A204.1 (cell line): ENCODE measurements around the gene MYRIP.
"Not testable (repeated sequence)": the region's sequence is repeated elsewhere in the genome, so short reads cannot be mapped to it uniquely, and the experiment has no call there.

Experiments
- FAIRE-seq: peaks from 2 replicates; lab custom pipeline; 2012; peaks lifted over from hg19 to GRCh38; lab: Jason Lieb, UNC

MYRIP gene

DNA sequence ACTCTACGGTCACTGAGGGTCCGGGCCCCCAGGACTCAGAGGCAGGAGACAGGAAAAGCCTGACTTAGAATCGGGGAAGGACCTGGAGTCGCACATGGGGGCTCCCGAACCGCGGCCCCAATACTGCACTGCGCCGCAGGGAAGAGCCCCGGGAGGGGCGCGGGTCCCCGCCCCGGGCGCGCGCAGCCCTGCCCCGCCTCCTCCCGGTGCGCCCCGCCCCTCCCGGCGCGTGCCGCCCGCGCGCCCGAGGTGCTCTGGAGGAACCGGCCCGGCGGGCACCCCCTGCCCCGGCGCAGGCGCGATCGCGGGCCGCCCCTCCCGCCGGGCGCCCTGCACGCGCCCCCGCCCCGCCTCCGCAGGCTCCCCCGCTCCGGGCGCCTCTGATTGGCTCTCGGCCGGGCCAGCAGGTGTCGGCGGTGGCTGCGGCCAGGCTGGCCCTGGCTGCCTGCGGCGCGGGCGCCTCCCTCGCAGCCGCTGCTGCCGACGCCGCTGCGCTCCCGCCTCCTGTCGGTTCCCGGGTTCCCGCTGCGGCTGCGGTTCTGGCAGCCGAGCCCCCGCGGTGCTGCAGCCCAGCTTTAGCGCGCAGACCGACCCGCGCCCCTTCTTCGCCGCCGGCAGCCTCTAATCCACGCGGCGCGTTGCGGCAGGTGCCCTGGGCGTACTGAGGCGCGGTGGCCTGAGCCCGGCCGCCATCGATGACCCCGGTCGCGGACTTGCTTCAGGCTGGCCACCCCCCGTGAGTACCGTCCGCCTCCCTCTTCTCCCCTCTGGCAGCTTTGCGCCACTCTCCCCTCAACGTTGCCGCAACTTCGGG is at the start of gene MYRIP:
MYRIP (plus strand) TSS at position 429 of the 814 bp plus-strand sequence. CDS start 91,208 bp downstream, outside the sequence.
- FAIRE-seq: no peak

DNA sequence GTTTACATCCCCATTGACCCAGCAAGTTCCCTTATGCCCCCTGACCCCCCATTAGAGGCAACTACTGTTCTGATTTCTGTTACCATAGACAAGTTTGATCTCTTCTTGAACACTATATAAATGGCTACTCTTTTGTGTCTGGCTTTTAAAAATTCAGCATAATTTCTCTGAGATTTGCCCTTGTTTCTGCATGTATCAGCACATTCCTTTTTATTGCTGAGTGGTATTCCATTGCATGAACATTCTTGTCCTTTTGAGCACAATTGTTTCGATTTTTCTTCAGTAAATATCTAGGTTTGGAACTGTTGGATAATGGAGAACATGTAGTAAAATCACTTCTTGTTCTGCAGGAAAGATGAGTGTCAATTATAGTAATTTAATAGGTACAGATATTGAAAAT is 49.1 kb upstream of the MYRIP start:
- FAIRE-seq: no peak

DNA sequence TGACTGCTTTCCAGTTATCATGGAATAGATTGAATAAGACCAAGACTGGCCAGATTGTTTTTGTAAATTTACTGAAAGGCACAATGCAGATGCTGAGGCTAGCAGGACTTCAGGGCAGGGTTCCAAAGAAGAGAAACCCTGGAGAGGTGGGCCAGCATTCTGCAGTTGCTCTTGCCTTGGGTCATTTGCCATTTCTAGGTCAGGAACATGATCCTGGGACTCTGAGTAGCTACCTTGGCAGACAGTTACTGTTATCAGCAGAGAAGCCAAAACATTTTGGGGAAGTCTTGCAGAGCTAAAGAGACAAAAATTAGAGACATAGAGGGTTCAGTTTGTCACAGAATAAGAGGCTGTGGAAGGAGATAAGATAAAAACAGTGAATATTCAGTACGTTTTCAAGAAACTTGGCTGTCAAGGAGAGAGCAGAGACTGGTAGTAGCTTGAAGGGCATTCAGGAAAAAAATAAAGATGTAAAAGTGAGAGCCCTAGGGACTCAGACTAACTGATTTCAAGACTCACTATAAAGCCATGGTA is 46.8 kb upstream of the MYRIP start:
- no peak for FAIRE-seq

DNA sequence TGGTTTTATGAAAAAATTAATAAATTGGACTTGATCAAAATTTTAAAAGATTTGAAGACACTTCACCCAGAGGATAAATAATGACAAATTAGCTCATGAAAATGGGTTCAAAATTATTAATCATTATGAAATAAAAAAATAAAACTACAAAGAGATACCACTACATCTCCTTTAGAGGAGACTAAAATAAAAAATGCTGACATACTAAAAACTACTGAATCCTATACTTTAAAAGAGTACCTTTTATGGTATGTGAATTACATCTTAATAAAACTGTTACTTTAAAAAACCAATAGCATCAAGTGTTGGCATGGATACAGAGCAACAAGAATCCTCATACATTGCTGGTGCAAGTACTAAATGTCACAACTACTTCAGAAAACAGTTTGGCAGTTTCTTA is 46.0 kb upstream of the MYRIP start:
- FAIRE-seq: no peak

DNA sequence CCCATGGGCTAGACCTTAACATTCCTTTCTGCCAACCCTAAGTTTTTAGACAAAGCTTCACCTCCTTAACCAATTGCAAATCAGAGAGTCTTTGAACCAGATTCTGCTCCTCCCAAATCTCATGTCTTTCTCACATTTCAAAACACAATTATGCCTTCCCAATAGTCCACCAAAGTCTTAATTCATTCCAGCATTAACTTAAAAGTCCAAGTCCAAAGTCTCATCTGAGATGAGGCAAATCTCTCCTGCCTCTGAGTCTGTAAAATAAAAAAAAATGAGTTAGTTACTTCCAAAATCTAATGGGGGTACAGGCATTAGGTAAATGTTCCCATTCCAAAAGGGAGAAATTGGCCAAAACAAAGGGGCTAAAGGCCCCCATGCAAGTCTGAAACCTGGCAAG is 43.8 kb upstream of the MYRIP start:
- FAIRE-seq: no peak

DNA sequence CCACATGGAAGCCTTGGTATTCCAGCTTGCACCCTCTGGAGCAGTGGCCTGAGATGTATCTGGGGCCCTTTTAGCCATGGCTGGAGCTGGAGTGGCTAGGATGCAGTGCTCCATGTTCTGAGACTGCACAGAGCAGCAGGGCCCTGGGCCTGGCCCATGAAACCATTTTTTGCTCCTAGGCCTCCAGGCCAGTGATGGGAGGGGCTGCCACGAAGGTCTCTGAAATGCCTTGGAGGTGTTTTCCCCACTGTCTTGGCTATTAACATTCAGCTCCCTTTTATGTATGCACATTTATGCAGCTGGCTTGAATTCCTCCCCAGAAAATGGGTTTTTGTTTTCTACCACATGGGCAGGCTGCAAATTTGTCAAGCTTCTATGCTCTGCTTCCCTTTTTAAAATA is 43.0 kb upstream of the MYRIP start:
- FAIRE-seq: no peak

DNA sequence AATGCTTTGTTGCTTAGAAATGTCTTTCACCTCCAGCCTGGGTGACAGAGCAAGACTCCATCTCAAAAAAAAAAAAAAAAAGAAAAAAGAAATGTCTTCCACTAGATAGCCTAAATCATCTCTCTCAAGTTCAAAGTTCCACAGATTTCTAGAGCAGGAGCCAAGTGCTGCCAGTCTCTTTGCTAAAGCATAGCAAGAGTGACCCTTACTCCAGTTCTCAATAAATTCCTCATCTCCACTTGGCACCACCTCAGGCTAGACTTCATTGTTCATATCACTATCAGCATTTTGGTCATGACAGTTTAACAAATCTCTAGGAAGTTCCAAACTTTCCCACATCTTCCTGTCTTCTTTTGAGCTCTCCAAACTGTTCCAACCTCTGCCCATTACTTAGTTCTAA is 42.5 kb upstream of the MYRIP start:
- FAIRE-seq: not testable (repeated sequence)

DNA sequence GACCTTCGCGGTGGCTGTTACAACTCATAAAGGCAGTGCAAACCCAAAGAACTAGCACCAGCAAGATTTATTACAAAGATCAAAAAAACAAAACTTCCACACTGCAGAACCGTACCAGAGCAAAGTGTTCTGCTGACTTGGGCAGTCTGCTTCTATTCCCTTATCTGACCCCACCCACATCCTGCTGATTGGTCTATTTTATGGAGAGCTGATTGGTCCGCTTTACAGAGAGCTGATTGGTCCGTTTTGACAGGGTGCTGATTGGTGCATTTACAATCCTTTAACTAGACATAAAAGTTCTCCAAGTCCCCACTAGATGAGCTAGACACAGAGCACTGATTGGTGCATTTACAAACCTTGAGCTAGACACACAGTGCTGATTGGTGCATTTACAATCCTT is 31.2 kb upstream of the MYRIP start:
- not testable (repeated sequence) for FAIRE-seq

DNA sequence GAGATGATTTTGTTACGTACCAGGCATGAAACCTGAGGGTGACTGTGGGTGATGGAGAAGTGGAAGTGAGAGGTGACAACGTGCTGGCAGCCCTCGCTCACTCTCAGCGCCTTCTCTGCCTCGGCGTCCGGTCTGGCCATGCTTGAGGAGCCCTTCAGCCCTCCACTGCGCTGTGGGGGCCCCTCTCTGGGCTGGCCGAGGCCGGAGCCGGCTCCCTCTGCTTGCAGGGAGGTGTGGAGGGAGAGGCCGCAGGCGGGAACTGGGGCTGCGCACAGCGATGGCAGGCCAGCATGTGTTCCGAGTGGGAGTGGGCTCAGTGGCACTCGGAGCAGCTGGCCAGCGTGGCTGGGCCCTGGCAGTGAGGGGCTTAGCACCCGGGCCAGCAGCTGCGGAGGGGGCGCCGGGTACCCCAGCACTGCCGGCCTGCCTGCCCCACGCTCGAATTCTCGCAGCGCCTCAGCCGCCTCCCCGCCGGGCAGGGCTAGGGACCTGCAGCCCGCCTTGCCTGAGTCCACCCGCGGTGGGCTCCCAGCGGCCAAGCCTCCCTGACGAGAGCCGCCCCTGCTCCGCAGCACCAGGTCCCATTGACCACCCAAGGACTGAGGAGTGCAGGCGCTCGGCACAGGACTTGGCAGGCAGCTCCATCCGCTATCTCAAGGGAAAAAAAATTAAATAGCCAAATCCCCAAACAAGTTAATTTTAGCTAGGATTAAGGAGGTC is 29.7 kb upstream of the MYRIP start:
- no peak for FAIRE-seq

DNA sequence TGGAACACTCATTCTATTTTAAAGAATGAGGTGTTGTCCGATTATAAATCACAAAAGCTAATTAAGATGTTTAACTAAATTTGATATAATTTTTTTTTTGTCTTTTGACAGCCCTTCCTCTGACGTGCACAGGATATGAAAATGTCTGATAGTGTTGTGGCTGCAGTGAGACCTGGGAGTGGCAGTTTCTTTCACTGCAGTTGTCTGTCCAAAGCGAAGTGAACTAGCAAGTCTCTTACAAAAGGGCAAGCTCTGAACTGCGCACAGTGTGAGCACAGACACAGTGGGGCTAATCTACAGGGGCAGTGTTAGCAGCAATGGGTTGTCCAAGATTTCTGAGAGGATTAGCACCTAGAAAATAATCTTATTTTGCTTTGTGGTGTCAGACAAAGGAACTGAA is 29.1 kb upstream of the MYRIP start:
- FAIRE-seq: no peak

DNA sequence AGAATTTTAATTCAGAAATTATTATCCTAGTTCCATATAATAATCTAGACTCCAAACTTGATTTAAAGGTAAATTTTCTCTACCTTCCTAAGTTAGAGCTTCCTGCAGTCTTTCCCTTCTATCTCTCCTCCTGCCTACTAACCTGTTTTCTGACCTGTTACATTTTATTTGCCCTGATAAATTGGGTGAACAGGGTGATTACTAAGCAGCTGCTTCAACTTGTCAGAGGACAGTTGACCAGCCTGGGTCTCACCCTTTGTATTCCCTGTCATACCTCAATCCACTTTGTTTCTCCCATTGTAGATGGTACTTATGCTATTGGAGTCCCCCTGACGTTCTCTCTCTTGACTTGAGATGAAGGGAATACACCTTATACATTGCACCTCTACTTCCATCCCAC is 28.4 kb upstream of the MYRIP start:
- no peak for FAIRE-seq

DNA sequence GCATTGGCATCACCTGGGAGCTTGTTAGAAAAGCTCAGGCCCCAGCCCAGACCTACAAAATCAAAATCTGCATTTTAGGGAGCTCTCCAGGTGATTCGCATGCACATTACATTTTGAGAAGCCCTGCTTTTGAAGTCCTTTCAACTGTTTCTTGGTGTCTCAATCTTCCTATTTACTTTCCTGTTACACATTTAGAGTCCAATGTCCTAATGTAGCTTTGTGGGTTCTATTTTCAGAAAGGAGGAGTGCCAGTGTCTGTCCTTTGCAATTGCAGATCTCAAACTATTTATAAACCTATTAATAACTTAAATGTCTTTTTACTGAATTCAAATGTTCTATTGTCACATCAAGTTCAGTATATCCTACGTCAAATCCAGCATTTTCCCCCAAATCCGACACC is 27.8 kb upstream of the MYRIP start:
- no peak for FAIRE-seq

DNA sequence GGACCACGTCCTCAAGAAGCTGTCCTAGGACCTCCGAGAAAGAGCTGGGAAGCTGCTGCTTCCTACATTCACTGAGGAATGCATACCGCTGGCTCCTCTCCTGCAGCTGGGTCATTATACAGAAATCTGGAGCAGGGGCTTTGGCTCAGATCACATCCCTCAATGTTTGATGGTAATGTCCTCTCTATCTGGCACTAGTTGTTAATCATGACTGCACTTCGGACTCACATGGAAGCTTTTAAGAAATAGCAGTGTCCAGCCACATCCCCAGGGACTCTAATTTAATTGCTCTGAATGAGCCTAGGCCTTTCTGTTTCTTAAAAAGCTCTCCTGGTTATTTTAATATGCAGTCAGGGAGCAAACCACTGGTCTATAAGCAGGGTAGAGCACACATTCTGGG is 25.7 kb upstream of the MYRIP start:
- no peak for FAIRE-seq

DNA sequence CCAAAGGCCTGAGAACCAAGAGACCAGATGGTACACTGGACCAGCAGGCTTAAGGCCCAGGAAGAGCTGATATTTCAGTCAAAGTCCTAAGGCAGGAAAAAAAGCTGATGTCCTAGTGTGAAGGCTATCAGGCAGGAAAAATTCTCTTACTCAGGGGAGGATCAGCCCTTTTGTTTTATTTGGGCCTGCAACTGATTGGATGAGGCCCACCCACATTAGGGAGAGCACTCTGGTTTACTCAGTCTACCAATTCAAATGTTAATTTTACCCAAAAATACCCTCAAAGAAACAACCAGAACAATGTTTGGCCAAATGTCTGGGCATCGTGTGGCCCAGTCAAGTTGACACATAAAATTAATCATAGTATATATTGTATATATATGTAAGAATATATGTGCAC is 24.5 kb upstream of the MYRIP start:
- FAIRE-seq: no peak

DNA sequence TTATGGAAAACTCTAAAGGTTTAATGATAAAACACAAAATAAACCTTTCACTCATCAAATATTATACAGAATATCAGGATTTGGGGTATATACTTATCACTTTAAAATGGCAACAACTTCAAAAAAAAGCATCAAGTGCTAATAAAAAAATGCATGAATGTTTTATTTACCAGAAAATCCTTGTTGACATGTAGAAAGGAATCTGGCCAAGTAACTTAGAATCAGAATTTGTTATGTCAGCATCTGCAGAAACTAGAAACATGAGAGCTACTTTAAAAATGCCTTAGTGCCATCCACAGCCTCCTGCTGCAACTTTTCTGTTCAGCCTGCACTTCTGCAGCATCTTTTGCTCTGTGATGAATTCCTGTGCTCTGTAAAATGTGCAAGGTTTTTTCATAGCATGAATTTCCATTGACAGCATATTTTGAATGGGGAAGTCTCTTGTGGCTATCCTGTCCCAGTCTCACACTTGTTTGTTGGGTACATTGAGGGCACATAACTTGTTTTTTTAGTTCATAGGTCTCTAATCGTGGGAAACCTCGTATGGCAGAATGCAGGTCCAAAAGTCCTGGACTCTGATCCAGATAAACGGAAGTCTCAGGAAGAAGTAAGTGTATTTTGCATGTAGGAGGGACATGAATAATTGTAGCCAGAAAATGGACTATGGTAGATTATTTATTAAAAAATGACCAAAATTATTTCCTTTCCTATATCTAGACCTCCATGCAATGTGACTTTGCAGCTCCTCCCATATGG is 21.1 kb upstream of the MYRIP start:
- FAIRE-seq: no peak

DNA sequence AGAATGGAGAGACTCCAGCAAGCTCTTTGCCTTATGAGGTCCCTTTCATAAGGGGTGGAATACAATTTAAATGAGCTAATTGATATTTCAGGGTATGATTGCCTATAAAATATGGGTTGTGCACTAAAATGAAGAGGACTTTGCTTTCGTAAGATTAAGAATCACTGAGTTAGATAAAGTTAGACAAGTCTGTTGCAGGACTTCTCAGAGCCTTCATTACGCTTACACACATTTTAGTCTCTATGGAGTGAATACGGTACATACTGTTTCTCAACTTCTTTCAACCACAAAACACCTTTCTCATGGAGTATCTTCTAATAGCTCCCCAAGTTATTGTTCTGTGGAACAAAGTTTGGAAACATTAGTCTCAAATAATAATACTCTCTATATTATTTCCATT is 17.8 kb upstream of the MYRIP start:
- no peak for FAIRE-seq

DNA sequence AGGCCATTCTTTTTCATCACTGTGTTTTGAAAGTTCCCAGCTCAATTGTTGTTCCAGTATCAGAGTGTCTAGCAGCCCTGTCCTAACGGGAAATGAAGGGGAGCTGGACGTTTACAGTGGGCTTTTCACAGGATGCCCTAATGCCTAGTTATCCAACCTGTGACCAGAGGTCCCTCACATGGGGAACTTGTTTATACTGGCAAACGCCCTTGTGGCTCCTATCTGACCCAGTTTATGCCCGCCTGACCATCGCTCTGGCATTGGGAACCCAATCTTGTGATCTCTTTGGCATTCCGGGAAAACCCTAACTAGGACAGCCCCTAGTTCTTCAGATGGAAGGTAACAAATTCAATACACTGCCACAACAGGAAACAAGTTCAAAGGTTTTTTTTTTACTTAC is 14.5 kb upstream of the MYRIP start:
- no peak for FAIRE-seq

DNA sequence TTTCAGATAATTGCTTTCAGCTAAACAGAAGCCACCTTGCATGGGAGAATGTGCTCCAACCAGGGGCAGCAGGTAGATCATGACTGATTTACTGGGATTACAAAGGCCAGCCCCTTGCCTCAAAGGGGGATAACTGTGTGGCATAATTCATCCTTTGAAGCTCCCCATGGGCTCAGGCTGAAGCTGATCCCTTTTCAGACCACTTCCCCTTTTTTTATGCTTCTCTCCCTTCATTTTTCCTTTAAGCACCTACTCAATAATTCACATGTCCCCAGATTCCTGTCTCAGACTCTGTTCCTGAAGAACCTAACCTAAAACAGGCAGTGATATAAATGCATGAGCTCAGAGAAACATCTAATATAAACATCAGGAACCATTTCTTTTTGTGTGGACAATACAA is 8.2 kb upstream of the MYRIP start:
- FAIRE-seq: no peak

DNA sequence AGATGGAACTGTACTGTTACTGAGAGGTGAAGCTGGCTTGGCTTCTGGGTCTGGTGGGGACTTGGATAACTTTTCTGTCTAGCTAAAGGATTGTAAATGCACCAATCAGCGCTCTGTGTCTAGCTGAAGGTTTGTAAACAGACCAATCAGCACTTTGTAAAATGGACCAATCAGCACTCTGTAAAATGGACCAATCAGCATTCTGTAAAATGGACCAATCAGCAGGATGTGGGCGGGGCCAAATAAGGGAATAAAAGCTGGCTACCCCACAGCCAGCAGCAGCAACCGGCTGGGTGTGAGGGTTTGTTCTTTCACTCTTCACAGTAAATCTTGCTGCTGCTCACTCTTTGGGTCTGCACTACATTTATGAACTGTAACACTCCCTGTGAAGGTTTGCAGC is 6.9 kb upstream of the MYRIP start:
- not testable (repeated sequence) for FAIRE-seq

DNA sequence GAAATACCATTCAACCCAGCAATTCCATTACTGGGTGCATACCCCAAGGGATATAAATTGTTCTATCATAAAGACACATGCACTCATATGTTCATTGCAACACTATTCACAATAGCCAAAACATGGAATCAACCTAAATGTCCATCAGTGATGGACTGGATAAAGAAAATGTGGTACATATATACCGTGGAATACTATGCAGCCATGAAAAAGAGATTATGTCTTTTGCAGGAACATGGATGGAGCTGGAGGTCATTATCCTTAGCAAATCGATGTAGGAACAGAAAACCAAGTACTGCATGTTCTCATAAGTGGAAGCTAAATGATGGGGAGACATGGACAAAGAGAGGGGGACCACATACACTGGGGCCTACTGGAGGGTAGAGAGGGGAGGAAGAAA is 5.5 kb upstream of the MYRIP start:
- no peak for FAIRE-seq

DNA sequence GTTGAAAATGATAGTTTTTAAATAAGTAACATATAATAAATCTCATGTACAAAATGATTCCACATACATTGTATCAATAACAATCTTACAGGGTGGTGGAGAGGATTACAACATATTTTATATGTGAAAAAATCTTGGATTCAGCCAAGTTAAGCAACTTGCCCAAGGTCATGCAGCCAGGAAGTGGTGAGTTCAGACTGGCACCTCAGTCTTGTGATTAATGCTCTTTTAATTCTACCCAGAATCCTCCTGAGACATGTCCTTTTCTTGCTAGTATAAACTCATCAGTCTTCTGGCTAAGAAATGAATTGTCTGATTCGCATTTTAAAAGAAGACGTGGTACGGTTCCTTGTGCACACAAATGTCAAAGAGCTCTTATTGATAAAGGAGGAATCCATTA is 4.5 kb upstream of the MYRIP start:
- FAIRE-seq: no peak

DNA sequence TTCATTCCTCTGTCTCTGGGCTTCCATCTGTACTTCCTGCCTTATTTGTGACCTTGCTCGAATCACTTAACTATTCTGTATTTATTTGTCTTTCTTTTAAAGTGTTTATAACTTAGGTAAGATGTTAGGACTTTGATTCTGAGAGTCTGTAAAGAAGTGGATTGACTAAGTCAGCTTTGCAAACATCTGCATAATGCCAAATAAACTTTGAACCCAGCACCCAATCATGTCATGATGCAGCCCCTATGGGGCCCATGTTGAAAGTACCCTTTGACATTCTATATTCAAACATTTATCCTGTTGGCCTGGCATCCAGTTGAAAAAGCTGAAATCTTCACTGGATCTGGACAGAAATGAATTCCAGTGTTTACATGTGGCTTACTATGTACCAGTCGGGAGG is 3.8 kb upstream of the MYRIP start:
- FAIRE-seq: no peak

DNA sequence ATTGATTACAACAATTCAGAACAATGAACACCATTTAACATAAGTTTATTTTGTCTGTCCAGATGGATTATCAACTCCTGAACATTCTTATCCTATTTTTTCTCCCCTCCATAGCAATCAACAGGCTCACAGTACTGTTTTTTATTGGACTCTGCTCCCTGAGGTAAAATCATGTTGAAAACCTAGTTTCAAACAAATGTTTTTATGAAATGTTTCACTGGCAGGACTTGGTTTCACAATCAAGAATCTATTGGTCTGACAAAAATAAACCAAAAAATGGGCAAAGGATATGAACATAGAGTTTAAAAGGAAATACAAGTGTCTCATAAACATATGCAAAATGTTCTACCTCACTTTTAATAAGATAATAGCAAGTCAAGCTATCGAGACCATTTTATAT is 2.6 kb upstream of the MYRIP start:
- no peak for FAIRE-seq
